Activated naive CD4-positive, alpha-beta T cell treated with anti-CD3 and anti-CD28 coated beads, Interleukin-2, amount 50 U/mL, for 72 hours (primary cell): ENCODE results near the gene C2CD2. TPM values are rescaled to one million over a fixed set of nuclear protein-coding genes. Genes with fewer than 3 reads are reported as not detected.

ENCODE experiments used
- ATAC-seq, 2 donors: fragments of 150-1000 bp; cut with Tn5 transposase; 2 replicates each; pipeline ENCODE4 v1.10.0; 2021; ENCODE audit warnings: mild to moderate bottlenecking in 2 of 2, moderate library complexity in 2 of 2
- DNase-seq, 2 donors: peaks; one replicate each; pipeline ENCODE4 v3.0.0; 2021 to 2022; ENCODE audit warnings: low spot score in 2 of 2
- H3K27ac Mint-ChIP-seq, 2 donors: one replicate each; pipeline ENCODE4 v1.8.0; 2022; ENCODE audit warnings: mild to moderate bottlenecking in 2 of 2, mixed read lengths in 2 of 2
- H3K36me3 Mint-ChIP-seq, 2 donors: one replicate each; pipeline ENCODE4 v1.8.0; 2022; ENCODE audit warnings: mixed read lengths in 2 of 2
- H3K9me3 Mint-ChIP-seq, 2 donors: one replicate each; pipeline ENCODE4 v1.8.0; 2022; ENCODE audit warnings: mixed read lengths in 2 of 2
- total RNA-seq, 2 donors: library from RNA; stranded (reverse); gene quantifications; one replicate each; pipeline ENCODE4 v1.2.3, GENCODE V29; 2022

Gene C2CD2
- total RNA-seq, 2 donors from 2014 or later = 15.8 to 24.7 TPM

DNA sequence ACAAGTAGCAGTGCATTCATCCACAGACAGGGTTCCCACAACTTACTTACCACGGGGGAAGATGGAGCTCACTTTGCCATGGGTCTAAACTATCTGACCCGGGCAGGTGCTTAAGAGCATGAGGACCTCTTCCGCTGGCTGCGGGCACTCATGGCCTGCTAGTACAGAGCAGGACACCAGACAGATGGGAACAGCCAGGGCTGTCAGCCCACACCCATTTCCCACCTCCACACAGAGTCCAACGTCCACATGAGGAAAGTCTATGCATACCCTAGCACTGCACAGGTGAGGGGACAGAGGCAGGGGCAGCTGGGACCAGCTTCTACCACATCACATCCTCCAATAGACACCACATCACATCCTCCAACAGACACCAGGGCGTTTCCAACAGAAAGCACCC, 38.9 kb downstream of the C2CD2 start:
- ATAC-seq = no peak
- H3K9me3 Mint-ChIP-seq = no peaks in the 10 kb centered on the region
- no peak overlapping the region for H3K27ac Mint-ChIP-seq
- peaks cover 0 to 15% of the 10 kb centered on the region in 2 donors for H3K36me3 Mint-ChIP-seq
- no peak for DNase-seq

DNA sequence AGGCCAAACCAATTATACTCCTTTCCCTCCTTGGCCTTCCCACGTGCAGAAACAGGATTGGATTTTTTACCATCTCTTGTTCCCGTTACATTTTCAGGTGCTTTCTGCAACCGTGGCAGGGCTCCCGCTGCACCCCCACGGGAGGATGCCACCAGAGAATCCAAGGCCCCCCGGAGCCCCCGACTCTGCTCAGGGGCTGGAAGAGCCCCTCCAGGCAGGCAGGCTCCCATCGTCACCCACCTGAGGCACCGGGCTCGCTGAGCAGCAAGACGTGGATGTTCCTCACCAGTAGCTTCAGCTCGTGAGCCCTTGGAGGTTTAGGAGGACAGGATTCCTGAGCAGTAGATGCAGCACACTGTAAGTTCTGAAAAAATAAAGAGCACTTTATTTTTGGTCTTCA, 39.5 kb downstream of the C2CD2 start:
- Mint-ChIP-seq H3K36me3 (peaks cover 0 to 15% of the 10 kb centered on the region in 2 donors), H3K9me3 (no peaks in the 10 kb centered on the region), H3K27ac (no peak overlapping the region)
- ATAC-seq (no peak), DNase-seq (no peak)

DNA sequence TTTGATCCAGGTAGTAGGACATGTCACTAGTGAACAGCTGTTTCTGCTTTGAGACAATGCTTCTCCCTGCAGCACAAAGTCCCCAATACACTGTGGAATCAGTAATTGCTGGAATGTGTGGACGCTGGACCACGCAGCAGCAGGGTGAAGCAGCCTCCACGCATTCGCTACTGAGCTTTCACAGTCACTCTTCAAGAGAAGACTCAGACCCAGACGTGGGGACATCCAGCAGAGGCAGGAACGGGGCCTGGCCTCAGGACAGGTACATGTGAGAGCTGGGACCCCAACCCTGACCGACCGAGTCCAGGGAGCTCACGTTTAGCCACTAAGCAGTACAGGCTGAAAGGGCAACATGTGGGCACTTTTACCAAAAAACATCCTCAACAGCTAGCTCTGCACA, 40.6 kb downstream of the C2CD2 start:
- no peak for ATAC-seq
- no peaks in the 10 kb centered on the region for H3K9me3 Mint-ChIP-seq
- H3K36me3 Mint-ChIP-seq = peaks cover 0 to 15% of the 10 kb centered on the region in 2 donors
- DNase-seq = no peak
- peak overlapping the region in 1 of 2 donors; percentile 60 for H3K27ac Mint-ChIP-seq

DNA sequence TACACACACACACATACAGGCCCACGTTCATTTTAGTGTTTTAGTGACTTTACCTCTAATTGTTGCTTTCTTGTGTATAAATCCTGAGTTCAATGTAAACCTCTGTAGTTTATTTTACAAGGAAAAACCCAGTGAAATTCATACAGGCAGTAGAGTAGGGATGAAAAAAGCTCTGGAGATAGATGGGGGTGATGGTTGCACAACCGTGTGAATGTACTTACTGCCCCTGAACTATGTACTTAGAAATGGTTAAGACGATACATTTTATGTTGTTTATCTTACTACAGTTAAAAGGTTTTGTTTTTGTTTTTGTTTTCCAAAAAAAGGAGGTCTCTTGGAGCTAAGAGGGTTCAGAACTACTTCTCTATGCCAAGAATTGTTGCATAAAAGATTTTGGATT, 45.0 kb downstream of the C2CD2 start:
- no peak overlapping the region for H3K27ac Mint-ChIP-seq

DNA sequence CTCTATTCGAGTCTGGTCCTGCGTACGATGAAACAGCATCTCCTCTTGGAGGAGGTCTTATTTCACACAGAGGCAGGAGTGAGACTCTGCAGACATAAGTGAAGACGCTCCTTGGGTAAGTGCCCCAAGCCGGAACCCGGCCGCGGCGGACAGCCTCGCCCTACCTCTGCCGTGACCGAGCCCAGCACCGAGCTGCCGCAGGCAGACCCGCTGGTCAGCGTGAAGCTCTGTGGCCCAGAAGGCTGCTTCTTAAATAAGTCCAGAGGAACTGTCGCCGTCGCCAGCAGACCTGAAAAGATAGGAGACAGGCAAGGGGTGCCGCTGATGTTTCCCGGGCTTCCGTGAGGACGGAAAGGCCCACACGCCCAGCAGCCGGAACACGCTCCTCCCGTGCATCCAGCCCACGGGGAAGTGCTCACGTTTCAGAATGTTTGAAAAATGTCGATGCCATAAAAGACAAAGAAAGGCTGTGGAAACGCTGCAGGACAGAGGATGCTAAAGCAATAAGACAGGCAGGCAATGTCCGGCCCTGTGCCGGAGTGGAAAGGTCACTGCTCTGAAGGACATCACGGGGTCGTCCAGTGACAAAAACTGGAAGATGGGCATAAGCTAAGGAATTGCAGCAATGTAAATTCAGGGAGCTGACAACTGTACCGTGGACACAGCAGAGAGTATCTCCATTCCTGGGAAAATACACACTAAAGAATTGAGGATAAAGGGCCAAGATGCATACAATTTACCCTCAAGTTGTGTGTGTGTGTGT, 46.1 kb downstream of the C2CD2 start:
- Mint-ChIP-seq H3K27ac (peak overlapping the region in 1 of 2 donors; percentile 25), H3K36me3 (peaks cover 0 to 14% of the 10 kb centered on the region in 2 donors), H3K9me3 (no peaks in the 10 kb centered on the region)
- no peak for ATAC-seq
- no peak for DNase-seq

More for the DNA sequence above, 45.0 kb downstream of the C2CD2 start:
- Mint-ChIP-seq H3K36me3 (peaks cover 0 to 14% of the 10 kb centered on the region in 2 donors), H3K9me3 (no peaks in the 10 kb centered on the region)
- DNase-seq = no peak
- no peak for ATAC-seq

GRCh38 chr21:41906770-41907169, 47.0 kb downstream of the C2CD2 start:
- DNase-seq (no peak), ATAC-seq (no peak)
- Mint-ChIP-seq H3K9me3 (no peaks in the 10 kb centered on the region), H3K27ac (no peak overlapping the region), H3K36me3 (peaks cover under 1 to 10% of the 10 kb centered on the region in 2 donors)

GRCh38 chr21:41903559-41904351, 50.1 kb downstream of the C2CD2 start:
- peak overlapping the region; percentile 36 to 66 for H3K27ac Mint-ChIP-seq
- H3K36me3 Mint-ChIP-seq = peaks cover 4 to 12% of the 10 kb centered on the region in 2 donors
- DNase-seq = no peak
- no peak for ATAC-seq
- H3K9me3 Mint-ChIP-seq = no peaks in the 10 kb centered on the region

GRCh38 chr21:41902946-41903345, 50.9 kb downstream of the C2CD2 start:
- no peaks in the 10 kb centered on the region for H3K9me3 Mint-ChIP-seq
- no peak for ATAC-seq

GRCh38 chr21:41901782-41902181, 52.0 kb downstream of the C2CD2 start:
- ATAC-seq = no peak
- no peak for DNase-seq
- H3K27ac Mint-ChIP-seq = peak overlapping the region; percentile 86 to 91
- H3K9me3 Mint-ChIP-seq = no peaks in the 10 kb centered on the region
- H3K36me3 Mint-ChIP-seq = peaks cover 9 to 12% of the 10 kb centered on the region in 2 donors

More at GRCh38 chr21:41902946-41903345, 50.9 kb downstream of the C2CD2 start:
- DNase-seq = no peak
- peaks cover 9 to 12% of the 10 kb centered on the region in 2 donors for H3K36me3 Mint-ChIP-seq
- H3K27ac Mint-ChIP-seq = peak overlapping the region in 1 of 2 donors; percentile 66

DNA sequence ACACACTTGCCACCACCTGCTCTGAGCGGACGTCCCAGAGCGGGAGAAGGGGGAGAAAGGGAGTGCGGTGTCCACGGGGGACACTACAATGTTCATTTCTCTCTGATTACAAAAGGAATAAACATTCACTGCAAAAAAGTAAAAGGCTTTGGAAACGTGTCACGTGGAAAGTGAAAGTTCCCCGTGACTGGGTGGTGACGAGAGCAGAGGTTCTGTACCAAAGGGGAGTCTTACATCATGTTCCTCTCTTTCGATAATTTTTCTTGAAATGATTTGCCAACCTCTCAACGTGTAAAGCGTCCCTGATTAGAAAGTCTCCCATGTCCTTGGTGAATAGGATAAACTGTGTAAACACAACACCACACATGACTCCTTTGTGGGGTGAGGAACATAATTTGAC, 52.7 kb downstream of the C2CD2 start:
- Mint-ChIP-seq H3K36me3 (peaks cover 8 to 14% of the 10 kb centered on the region in 2 donors), H3K9me3 (no peaks in the 10 kb centered on the region)

GRCh38 chr21:41900401-41900800, 53.4 kb downstream of the C2CD2 start:
- DNase-seq (no peak), ATAC-seq (no peak)
- peaks cover 6 to 18% of the 10 kb centered on the region in 2 donors for H3K36me3 Mint-ChIP-seq
- peak overlapping the region; percentile 87 to 91 for H3K27ac Mint-ChIP-seq
- H3K9me3 Mint-ChIP-seq = no peaks in the 10 kb centered on the region

More for the DNA sequence above, 52.7 kb downstream of the C2CD2 start:
- peak overlapping the region; percentile 86 to 91 for H3K27ac Mint-ChIP-seq
- DNase-seq (peak in 1 of 2 donors; percentile 27), ATAC-seq (peak; percentile 51 to 82)

- peak; percentile 74 to 84 for ATAC-seq
- peak overlapping the region; percentile 87 to 91 for H3K27ac Mint-ChIP-seq
- DNase-seq = peak; percentile 53 to 85
- H3K9me3 Mint-ChIP-seq = no peaks in the 10 kb centered on the region
- peaks cover 9 to 18% of the 10 kb centered on the region in 2 donors for H3K36me3 Mint-ChIP-seq
Observed at GRCh38 chr21:41899426-41900202, 54.2 kb downstream of the C2CD2 start.

DNA sequence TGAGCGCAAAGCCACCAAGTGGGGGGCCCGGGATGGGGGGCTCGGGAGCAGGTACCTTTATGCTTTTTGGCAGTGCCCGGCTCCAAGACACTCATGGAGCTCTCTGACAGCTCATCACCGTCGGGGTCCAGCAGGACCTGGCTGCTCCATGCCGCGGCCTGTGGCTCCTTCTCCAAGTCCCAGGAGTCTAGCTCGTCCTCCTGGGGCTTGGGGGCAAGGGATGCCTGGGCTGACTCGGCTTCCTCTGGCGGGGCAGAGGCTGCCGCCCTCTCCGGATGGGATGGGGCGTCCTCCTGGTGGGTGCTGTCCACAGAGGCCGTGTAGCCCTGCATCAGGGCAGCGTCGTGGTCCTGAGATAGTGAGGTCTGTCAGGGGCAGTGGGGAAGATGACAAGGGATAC, 54.8 kb downstream of the C2CD2 start:
- H3K27ac Mint-ChIP-seq = peak overlapping the region; percentile 86 to 91
- ATAC-seq (no peak), DNase-seq (no peak)
- peaks cover 9 to 18% of the 10 kb centered on the region in 2 donors for H3K36me3 Mint-ChIP-seq
- H3K9me3 Mint-ChIP-seq = no peaks in the 10 kb centered on the region

GRCh38 chr21:41897700-41898099, 56.1 kb downstream of the C2CD2 start:
- no peaks in the 10 kb centered on the region for H3K9me3 Mint-ChIP-seq
- H3K36me3 Mint-ChIP-seq = peaks cover 9 to 18% of the 10 kb centered on the region in 2 donors
- ATAC-seq (no peak), DNase-seq (no peak)
- H3K27ac Mint-ChIP-seq = peak overlapping the region in 1 of 2 donors; percentile 91

DNA sequence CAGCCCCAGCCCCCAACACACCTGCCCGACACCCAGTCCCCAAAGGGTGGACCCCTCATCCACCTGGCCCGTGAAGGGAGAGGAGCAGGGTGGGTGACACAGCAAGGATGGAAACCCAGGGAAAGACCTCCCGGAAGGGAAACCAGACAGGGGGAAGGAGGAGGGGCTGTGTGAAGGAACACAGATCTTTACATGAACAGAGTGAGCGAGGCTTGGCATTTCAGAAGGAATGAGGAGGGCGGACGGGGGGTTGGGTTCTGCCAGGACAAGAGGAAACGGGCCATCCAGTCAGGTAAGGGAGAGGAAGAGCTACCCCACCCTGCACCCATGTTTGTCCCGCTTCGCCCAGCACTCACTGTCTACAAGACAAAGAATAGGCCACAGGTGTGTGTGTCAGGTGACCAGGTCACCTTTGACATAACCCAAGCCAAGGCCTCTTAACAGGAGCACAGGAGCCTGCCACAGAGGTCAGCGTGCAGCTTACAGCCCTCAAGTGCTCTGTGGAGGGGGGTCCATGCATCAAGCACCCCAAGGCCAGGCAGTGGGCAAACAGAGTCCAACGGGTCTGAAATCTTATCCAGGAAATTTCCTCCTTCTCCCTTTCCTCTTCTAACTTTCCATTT, 56.7 kb downstream of the C2CD2 start:
- DNase-seq (no peak), ATAC-seq (no peak)
- H3K36me3 Mint-ChIP-seq = peaks cover 9 to 18% of the 10 kb centered on the region in 2 donors
- H3K27ac Mint-ChIP-seq = peak overlapping the region in 1 of 2 donors; percentile 91
- no peaks in the 10 kb centered on the region for H3K9me3 Mint-ChIP-seq
